Activated CD8-positive, alpha-beta T cell treated with anti-CD3 and anti-CD28 coated beads for 36 hours (primary cell): ENCODE measurements around the gene ANLN. TPM values are rescaled to one million over a fixed set of nuclear protein-coding genes. Genes with fewer than 3 reads are reported as not detected.

Experiments
- ATAC-seq: fragments of 200-7000 bp; cut with Tn5 transposase; one replicate; pipeline ENCODE4 v1.10.0; 2021; ENCODE audit warnings: mild to moderate bottlenecking, moderate library complexity
- CTCF ChIA-PET: fragments of 350-600 bp; sonication (Branson Sonifier 250); formaldehyde crosslinking; loops from one replicate; lab custom pipeline; 2021; ENCODE audit warnings: antibody characterized with exemption; lab: Charles Lee
- POLR2A ChIA-PET: fragments of 350-600 bp; sonication (Branson Sonifier 250); formaldehyde crosslinking; loops from one replicate; lab custom pipeline; 2021; ENCODE audit warnings: antibody characterized with exemption; lab: Charles Lee
- DNase-seq: peaks from one replicate; pipeline ENCODE4 v3.0.0-alpha.2; 2020
- H3K27ac Mint-ChIP-seq: one replicate; pipeline ENCODE4 v1.8.0; 2021; ENCODE audit warnings: mild to moderate bottlenecking, mixed read lengths
- H3K27me3 Mint-ChIP-seq: one replicate; pipeline ENCODE4 v1.8.0; 2021; ENCODE audit warnings: mixed read lengths
- H3K36me3 Mint-ChIP-seq: one replicate; pipeline ENCODE4 v1.8.0; 2021; ENCODE audit warnings: low read depth, mixed read lengths
- H3K4me1 Mint-ChIP-seq: one replicate; pipeline ENCODE4 v1.8.0; 2021; ENCODE audit warnings: low read depth, mixed read lengths
- H3K4me3 Mint-ChIP-seq: one replicate; pipeline ENCODE4 v1.8.0; 2021; ENCODE audit warnings: mild to moderate bottlenecking, moderate library complexity, mixed read lengths
- H3K9me3 Mint-ChIP-seq: one replicate; pipeline ENCODE4 v1.8.0; 2021; ENCODE audit warnings: mixed read lengths
- intact Hi-C: fragments of 100-400 bp; cut with micrococcal nuclease; formaldehyde crosslinking; loops from one replicate; pipeline ENCODE4 v1.10.0; 2022
- total RNA-seq, 2 experiments: library from RNA; stranded (reverse); gene quantifications; one replicate each; pipeline ENCODE4 v1.2.3, GENCODE V29; 2021
- TF ChIP-seq, protein P1 (sequence below): fragments of 200-600 bp; IDR thresholded peaks from one replicate; pipeline ENCODE4 v1.8.0; 2022; ENCODE audit warnings: antibody characterized with exemption, mild to moderate bottlenecking

The ANLN gene
- total RNA-seq, 2 experiments from 2014 or later: 38.1 to 45.0 TPM

- TF ChIP-seq, protein P1, sequence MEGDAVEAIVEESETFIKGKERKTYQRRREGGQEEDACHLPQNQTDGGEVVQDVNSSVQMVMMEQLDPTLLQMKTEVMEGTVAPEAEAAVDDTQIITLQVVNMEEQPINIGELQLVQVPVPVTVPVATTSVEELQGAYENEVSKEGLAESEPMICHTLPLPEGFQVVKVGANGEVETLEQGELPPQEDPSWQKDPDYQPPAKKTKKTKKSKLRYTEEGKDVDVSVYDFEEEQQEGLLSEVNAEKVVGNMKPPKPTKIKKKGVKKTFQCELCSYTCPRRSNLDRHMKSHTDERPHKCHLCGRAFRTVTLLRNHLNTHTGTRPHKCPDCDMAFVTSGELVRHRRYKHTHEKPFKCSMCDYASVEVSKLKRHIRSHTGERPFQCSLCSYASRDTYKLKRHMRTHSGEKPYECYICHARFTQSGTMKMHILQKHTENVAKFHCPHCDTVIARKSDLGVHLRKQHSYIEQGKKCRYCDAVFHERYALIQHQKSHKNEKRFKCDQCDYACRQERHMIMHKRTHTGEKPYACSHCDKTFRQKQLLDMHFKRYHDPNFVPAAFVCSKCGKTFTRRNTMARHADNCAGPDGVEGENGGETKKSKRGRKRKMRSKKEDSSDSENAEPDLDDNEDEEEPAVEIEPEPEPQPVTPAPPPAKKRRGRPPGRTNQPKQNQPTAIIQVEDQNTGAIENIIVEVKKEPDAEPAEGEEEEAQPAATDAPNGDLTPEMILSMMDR: no peak
- DNase-seq: no peak
- H3K9me3 Mint-ChIP-seq: no peaks in the 10 kb centered on the region
- H3K36me3 Mint-ChIP-seq: peaks cover 39% of the 10 kb centered on the region
- ChIA-PET CTCF (interaction anchor here (3.5 kb wide), 1 partner anchor 8 kb away, joined by 19 read pairs; no protein-coding TSS in a partner anchor), POLR2A (interaction anchor here (0.7 kb wide), 1 partner anchor 781 kb away, joined by 3 read pairs; no protein-coding TSS in a partner anchor)
- no peaks in the 10 kb centered on the region for H3K4me1 Mint-ChIP-seq
- H3K27me3 Mint-ChIP-seq: no peaks in the 10 kb centered on the region
- intact Hi-C loops: no loop called here
- no peak overlapping the region for H3K27ac Mint-ChIP-seq
- no peak for ATAC-seq
- no peak overlapping the region for H3K4me3 Mint-ChIP-seq
Observed at GRCh38 chr7:36448781-36449379, 59.2 kb downstream of the ANLN start.

GRCh38 chr7:36449685-36450084, 60.0 kb downstream of the ANLN start:
- Mint-ChIP-seq H3K4me3 (no peak overlapping the region), H3K36me3 (peaks cover 39% of the 10 kb centered on the region), H3K27ac (no peak overlapping the region), H3K9me3 (no peaks in the 10 kb centered on the region), H3K4me1 (no peaks in the 10 kb centered on the region), H3K27me3 (no peaks in the 10 kb centered on the region)
- POLR2A ChIA-PET: no interaction called here
- CTCF ChIA-PET: interaction anchor here (3.5 kb wide), 1 partner anchor 9 kb away, joined by 19 read pairs; no protein-coding TSS in a partner anchor
- intact Hi-C loops: no loop called here
- TF ChIP-seq, protein P1: no peak
- DNase-seq (no peak), ATAC-seq (no peak)

GRCh38 chr7:36453769-36454168, 64.1 kb downstream of the ANLN start:
- Mint-ChIP-seq H3K27me3 (no peaks in the 10 kb centered on the region), H3K9me3 (no peaks in the 10 kb centered on the region), H3K4me3 (no peak overlapping the region), H3K27ac (no peak overlapping the region), H3K36me3 (peaks cover 33% of the 10 kb centered on the region), H3K4me1 (no peaks in the 10 kb centered on the region)
- no peak for DNase-seq
- no peak for ATAC-seq
- ChIA-PET CTCF (interaction anchor here (1.3 kb wide), 1 partner anchor 728 kb away, joined by 3 read pairs; no protein-coding TSS in a partner anchor), POLR2A (interaction anchor here (0.6 kb wide), 1 partner anchor 811 kb away, joined by 3 read pairs; no protein-coding TSS in a partner anchor)
- intact Hi-C loops: no loop called here
- TF ChIP-seq, protein P1: no peak

DNA sequence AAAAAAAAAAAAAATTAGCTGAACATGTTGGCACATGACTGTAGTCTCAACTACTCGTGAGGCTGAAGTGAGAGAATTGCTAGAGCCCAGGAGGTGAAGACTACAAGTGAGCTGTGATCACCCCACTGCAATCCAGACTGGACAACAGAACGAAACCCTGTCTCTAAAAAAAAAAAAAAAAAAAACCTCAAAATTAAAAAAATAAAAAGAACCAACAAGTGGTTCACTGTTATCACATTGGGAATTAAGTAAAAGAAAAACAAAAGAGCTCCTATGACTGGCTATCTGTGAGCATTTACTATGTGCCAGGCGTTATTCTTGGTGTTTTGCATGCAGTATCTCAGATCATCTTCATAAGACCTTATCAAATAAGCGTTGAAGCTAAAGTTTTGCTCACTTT, 66.0 kb downstream of the ANLN start:
- ATAC-seq: no peak
- no peak overlapping the region for H3K4me3 Mint-ChIP-seq
- H3K27me3 Mint-ChIP-seq: no peaks in the 10 kb centered on the region
- TF ChIP-seq, protein P1: no peak
- no peak overlapping the region for H3K27ac Mint-ChIP-seq
- H3K4me1 Mint-ChIP-seq: no peaks in the 10 kb centered on the region
- ChIA-PET CTCF (interaction anchor here (0.6 kb wide), 1 partner anchor 35 kb away, joined by 3 read pairs; no protein-coding TSS in a partner anchor), POLR2A (no interaction called here)
- H3K9me3 Mint-ChIP-seq: no peaks in the 10 kb centered on the region
- intact Hi-C loops: no loop called here
- no peak for DNase-seq
- H3K36me3 Mint-ChIP-seq: peaks cover 19% of the 10 kb centered on the region

DNA sequence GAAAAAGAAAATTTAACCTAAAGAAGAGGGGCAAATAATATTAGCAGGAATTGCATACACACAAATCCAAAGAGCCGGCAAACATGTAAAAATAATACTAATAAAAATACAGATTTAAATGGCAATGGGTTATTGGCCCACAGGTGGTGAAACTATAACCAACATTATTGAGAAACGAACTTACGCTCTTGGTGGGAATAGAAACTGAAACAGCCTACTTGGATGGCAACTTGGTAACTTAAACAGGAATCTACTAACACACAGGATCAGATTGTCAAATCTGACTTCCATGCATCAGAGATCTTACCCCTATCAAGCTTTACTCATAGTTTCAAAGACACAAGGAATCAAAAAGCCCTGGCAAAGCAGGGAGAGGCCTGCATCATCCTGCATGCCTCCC, 66.5 kb downstream of the ANLN start:
- H3K4me1 Mint-ChIP-seq: no peaks in the 10 kb centered on the region
- POLR2A ChIA-PET: no interaction called here

More for the DNA sequence above, 66.5 kb downstream of the ANLN start:
- TF ChIP-seq, protein P1: no peak
- H3K36me3 Mint-ChIP-seq: peaks cover 14% of the 10 kb centered on the region
- no peaks in the 10 kb centered on the region for H3K27me3 Mint-ChIP-seq
- intact Hi-C loops: no loop called here
- no peaks in the 10 kb centered on the region for H3K9me3 Mint-ChIP-seq
- no peak overlapping the region for H3K27ac Mint-ChIP-seq
- no peak for ATAC-seq
- no peak overlapping the region for H3K4me3 Mint-ChIP-seq
- no peak for DNase-seq
- CTCF ChIA-PET: interaction anchor here (0.6 kb wide), 1 partner anchor 35 kb away, joined by 3 read pairs; no protein-coding TSS in a partner anchor
